Vagina (tissue), 2 donors: ENCODE results near the gene GPANK1. TPM values are rescaled to one million over a fixed set of nuclear protein-coding genes. Genes with fewer than 3 reads are reported as not detected.

Source experiments
- DNase-seq, 2 donors: peaks; one replicate each; pipeline ENCODE4 v3.0.0-alpha.2; 2017; ENCODE audit errors: extremely low spot score in 2 of 2
- H3K27ac ChIP-seq: fragments of 200-600 bp; sonication (generic); one replicate; pipeline ENCODE4 v1.5.1; 2019
- H3K27me3 ChIP-seq: fragments of 200-600 bp; sonication (generic); one replicate; pipeline ENCODE4 v1.5.1; 2019
- H3K36me3 ChIP-seq, 2 donors: fragments of 200-600 bp; sonication (generic); one replicate each; pipeline ENCODE4 v1.5.1; 2017 to 2019
- H3K4me1 ChIP-seq: fragments of 200-600 bp; sonication (generic); one replicate; pipeline ENCODE4 v1.5.1; 2019
- H3K4me3 ChIP-seq, 2 donors: fragments of 200-600 bp; sonication (generic); 1 replicate in 1 of 2; 2 replicates in 1 of 2; pipeline ENCODE4 v1.5.1; 2016 to 2019
- H3K9me3 ChIP-seq: fragments of 200-600 bp; sonication (generic); one replicate; pipeline ENCODE4 v1.5.1; 2019
- POLR2A ChIP-seq, 2 donors: fragments of 450-650 bp; IDR thresholded peaks; one replicate each; pipeline ENCODE4 v1.6.1; 2017; ENCODE audit warnings: antibody characterized with exemption in 2 of 2, mild to moderate bottlenecking in 2 of 2, moderate library complexity in 2 of 2
- POLR2AphosphoS5 ChIP-seq, 2 donors: sonication (generic); formaldehyde crosslinking; IDR thresholded peaks; one replicate each; pipeline ENCODE4 v1.9.0; 2017; ENCODE audit warnings: antibody characterized with exemption in 2 of 2, mild to moderate bottlenecking in 2 of 2, low read depth in 1 of 2; ENCODE audit not compliant: insufficient read depth in 1 of 2
- intact Hi-C: fragments of 100-400 bp; cut with DNase I; formaldehyde crosslinking; loops from one replicate; pipeline ENCODE4 v1.15.1; 2023
- total RNA-seq: library from RNA; depleted of rRNA; stranded (reverse); fragments of >200 nt; gene quantifications from one replicate; pipeline ENCODE4 v1.2.3, GENCODE V29; 2016
- TF ChIP-seq, protein P1 (sequence below), 3 experiments: fragments of 450-650 bp in 2 of 3; fragments of 200-600 bp in 1 of 3; sonication (generic) in 1 of 3; IDR thresholded peaks; one replicate each; pipeline ENCODE4 v1.5.1; 2017 to 2019; ENCODE audit warnings: antibody characterized with exemption in 3 of 3, mild to moderate bottlenecking in 2 of 3, moderate library complexity in 2 of 3

Gene GPANK1
- total RNA-seq, 1 donor from 2014 or later: 16.9 TPM

DNA sequence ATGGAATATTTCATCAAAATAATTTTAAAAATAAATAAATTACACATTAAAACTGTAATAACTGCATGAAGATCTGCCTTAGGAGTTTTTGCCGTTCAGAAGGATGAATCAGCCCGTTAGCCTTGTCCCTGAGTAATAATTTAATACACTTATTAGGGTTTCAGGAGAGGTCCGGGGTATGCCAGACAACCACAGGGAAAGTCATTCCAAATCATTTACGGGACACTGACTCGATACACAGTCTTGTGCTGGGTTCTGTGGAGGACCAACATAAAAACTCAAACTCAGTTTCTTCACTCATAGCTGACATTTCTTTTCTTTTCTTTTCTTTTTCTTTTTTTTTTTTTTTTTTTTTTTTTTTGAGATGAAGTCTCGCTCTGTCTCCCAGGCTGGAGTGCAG is 41.1 kb upstream of the GPANK1 start:
- TF ChIP-seq POLR2A (IDR thresholded peaks at IDR 0.05) (no peak), POLR2AphosphoS5 (IDR thresholded peaks at IDR 0.05; ENCODE audit: insufficient read depth in 1 of 2, low read depth in 1 of 2) (no peak)
- TF ChIP-seq, protein P1, sequence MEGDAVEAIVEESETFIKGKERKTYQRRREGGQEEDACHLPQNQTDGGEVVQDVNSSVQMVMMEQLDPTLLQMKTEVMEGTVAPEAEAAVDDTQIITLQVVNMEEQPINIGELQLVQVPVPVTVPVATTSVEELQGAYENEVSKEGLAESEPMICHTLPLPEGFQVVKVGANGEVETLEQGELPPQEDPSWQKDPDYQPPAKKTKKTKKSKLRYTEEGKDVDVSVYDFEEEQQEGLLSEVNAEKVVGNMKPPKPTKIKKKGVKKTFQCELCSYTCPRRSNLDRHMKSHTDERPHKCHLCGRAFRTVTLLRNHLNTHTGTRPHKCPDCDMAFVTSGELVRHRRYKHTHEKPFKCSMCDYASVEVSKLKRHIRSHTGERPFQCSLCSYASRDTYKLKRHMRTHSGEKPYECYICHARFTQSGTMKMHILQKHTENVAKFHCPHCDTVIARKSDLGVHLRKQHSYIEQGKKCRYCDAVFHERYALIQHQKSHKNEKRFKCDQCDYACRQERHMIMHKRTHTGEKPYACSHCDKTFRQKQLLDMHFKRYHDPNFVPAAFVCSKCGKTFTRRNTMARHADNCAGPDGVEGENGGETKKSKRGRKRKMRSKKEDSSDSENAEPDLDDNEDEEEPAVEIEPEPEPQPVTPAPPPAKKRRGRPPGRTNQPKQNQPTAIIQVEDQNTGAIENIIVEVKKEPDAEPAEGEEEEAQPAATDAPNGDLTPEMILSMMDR (IDR thresholded peaks at IDR 0.05): no peak
- Histone ChIP-seq H3K36me3 (no peaks in the 10 kb centered on the region), H3K27me3 (no peaks in the 10 kb centered on the region), H3K27ac (no peak overlapping the region), H3K4me3 (no peak overlapping the region), H3K9me3 (no peaks in the 10 kb centered on the region), H3K4me1 (peaks cover 20% of the 10 kb centered on the region)
- intact Hi-C loops: no loop called here
- no peak for DNase-seq

DNA sequence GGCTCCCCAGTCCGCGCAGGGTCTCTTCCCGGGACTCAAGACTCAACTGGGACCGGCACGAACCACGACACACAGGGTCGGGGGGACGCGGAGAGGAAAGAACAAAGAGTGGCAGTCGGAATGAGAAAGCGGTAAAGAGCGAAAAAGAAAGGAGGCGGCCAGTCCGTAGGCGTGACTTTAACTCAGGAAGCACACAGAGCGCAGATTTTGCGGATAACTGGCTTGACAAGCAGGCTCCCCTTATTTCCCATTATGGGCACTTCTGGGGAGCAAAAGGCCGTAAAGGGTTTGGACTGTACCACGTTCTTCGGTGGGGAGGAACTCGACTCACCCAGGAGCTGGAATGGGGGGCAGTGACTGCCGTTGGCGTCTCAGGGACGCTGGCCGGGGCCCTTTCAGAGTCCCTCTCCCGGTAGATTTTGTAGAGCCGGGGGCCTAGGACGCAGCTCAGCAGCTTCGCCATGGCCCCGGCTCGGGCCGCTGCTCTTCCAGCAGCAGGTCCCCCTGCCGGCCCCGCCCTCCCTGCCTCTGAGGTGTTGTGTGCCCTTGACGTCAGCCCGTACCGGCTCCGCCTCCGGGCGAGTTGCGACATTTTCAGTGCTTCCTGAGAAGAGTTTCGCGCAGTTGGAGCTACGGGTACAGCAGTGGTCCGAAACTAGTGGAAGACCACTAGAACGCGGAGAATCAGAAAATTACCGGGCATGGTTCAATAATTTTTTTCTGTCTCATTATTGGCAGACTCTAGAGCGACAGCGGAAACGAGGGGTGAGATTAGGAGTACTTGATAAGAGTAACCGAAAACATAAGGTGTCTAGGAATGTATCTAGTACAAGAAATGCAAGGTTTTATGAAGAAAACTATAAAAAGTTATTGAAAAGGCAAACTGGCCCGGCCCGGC is 38.3 kb upstream of the GPANK1 start, which contains the start of gene ABHD16A:
Gene ABHD16A, minus strand, starts transcription at position 506 of the 898 bp plus-strand sequence. Its CDS starts 43 bp downstream, at position 463.
- peaks cover 0 to 15% of the 10 kb centered on the region in 2 donors for H3K36me3 ChIP-seq
- no peaks in the 10 kb centered on the region for H3K27me3 ChIP-seq
- DNase-seq: peak; percentile 99
- no peaks in the 10 kb centered on the region for H3K9me3 ChIP-seq
- peak within 1 kb of the TSS; percentile 71 to 80 for H3K4me3 ChIP-seq
- intact Hi-C loops: no loop called here
- H3K4me1 ChIP-seq: peaks cover 28% of the 10 kb centered on the region
- TF ChIP-seq POLR2AphosphoS5 (IDR thresholded peaks at IDR 0.05; ENCODE audit: insufficient read depth in 1 of 2, low read depth in 1 of 2) (peak; percentile 100), POLR2A (IDR thresholded peaks at IDR 0.05) (peak; percentile 94 to 98)
- TF ChIP-seq, protein P1 (IDR thresholded peaks at IDR 0.05): peak in 1 of 3 experiments; percentile 22
- H3K27ac ChIP-seq: peak within 1 kb of the TSS; percentile 98

- Histone ChIP-seq H3K4me1 (peaks cover 28% of the 10 kb centered on the region), H3K27ac (peak overlapping the region; percentile 98), H3K27me3 (no peaks in the 10 kb centered on the region), H3K36me3 (peaks cover 0 to 15% of the 10 kb centered on the region in 2 donors), H3K4me3 (peak overlapping the region; percentile 71 to 80), H3K9me3 (no peaks in the 10 kb centered on the region)
- TF ChIP-seq, protein P1 (IDR thresholded peaks at IDR 0.05): no peak
- no peak for TF ChIP-seq POLR2AphosphoS5 (IDR thresholded peaks at IDR 0.05; ENCODE audit: insufficient read depth in 1 of 2, low read depth in 1 of 2)
- TF ChIP-seq POLR2A (IDR thresholded peaks at IDR 0.05): no peak
- no peak for DNase-seq
- intact Hi-C loops: no loop called here
These were observed 37.6 kb upstream of the GPANK1 start for GRCh38 chr6:31702405-31702818.

- H3K4me3 ChIP-seq: peak overlapping the region; percentile 71 to 80
- H3K27me3 ChIP-seq: no peaks in the 10 kb centered on the region
- H3K4me1 ChIP-seq: peaks cover 28% of the 10 kb centered on the region
- intact Hi-C loops: loop anchor here (2.0 kb wide), 1 partner anchor 33 kb away; the partner anchor contains the start of gene LY6G5B
- H3K9me3 ChIP-seq: no peaks in the 10 kb centered on the region
- peaks cover 0 to 19% of the 10 kb centered on the region in 2 donors for H3K36me3 ChIP-seq
- DNase-seq: no peak
- no peak for TF ChIP-seq POLR2A (IDR thresholded peaks at IDR 0.05)
- TF ChIP-seq, protein P1 (IDR thresholded peaks at IDR 0.05): no peak
- TF ChIP-seq POLR2AphosphoS5 (IDR thresholded peaks at IDR 0.05; ENCODE audit: insufficient read depth in 1 of 2, low read depth in 1 of 2): no peak
- peak overlapping the region; percentile 98 for H3K27ac ChIP-seq
These were observed 37.0 kb upstream of the GPANK1 start for GRCh38 chr6:31701666-31702404.
